GM12801 (cell line): ENCODE results near the gene NMU.

ENCODE experiments used
- TF ChIP-seq, protein P1 (sequence below): IDR thresholded peaks from one replicate; pipeline ENCODE4 v1.5.1; 2011; ENCODE audit warnings: control low read depth; ENCODE audit not compliant: insufficient read length; ENCODE audit errors: extremely low read depth

NMU gene

DNA sequence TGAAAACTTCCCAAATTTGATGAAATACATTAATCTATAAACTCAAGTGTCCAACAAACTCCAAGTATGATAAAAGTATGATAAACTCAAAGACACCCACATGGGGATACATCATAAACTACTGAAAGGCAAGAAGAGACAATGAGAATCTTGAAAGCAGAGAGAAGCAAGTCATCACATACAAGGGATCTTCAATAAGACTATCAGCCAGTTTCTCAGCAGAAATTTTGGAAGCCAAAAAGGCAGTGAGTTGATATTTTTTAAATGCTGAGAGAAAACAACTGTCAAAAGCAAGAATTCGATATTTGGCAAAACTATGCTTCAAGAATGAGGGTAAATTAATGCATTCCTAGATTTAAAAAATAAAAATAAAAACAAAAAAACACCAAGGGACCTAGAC is 60.6 kb downstream of the NMU start:
- TF ChIP-seq, protein P1, sequence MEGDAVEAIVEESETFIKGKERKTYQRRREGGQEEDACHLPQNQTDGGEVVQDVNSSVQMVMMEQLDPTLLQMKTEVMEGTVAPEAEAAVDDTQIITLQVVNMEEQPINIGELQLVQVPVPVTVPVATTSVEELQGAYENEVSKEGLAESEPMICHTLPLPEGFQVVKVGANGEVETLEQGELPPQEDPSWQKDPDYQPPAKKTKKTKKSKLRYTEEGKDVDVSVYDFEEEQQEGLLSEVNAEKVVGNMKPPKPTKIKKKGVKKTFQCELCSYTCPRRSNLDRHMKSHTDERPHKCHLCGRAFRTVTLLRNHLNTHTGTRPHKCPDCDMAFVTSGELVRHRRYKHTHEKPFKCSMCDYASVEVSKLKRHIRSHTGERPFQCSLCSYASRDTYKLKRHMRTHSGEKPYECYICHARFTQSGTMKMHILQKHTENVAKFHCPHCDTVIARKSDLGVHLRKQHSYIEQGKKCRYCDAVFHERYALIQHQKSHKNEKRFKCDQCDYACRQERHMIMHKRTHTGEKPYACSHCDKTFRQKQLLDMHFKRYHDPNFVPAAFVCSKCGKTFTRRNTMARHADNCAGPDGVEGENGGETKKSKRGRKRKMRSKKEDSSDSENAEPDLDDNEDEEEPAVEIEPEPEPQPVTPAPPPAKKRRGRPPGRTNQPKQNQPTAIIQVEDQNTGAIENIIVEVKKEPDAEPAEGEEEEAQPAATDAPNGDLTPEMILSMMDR, result no peak

DNA sequence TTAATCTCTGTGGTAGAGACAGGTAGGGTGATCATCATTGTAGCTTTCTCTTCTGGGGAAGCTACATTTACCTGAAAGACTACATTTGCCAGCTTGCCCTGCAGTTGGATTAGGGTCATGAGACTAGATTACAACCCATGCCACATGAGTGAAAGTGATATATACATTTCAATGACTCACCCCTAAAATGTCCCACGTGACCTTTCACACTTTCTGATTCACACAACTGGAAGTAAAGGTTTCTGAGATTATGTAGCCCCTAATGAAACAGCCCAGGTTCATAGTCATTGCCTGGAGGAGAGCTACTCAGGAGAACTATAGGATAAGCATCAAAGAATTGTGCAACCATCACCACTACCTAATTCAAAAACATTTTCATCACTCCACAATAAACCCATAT is 61.8 kb downstream of the NMU start:
- TF ChIP-seq, protein P1, result no peak

DNA sequence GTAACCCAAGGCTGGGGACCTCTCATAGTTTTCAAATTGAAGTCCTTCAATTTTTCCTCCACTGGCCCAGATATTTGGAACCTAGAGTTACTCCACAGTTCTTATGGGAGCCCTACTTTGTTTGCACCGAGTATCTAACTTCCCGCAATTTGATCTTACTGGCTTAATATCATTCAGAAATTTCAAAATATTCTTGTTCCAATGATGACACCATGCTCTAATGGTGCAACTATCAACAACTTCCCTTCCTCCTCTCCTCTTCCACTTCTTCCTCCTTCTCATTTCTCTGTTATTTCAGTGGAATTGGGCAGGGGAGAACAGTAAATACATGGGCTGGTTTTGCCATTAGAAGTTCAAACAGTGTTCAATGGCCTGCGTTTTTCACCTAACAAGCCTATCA is 64.3 kb downstream of the NMU start:
- TF ChIP-seq, protein P1, result no peak

DNA sequence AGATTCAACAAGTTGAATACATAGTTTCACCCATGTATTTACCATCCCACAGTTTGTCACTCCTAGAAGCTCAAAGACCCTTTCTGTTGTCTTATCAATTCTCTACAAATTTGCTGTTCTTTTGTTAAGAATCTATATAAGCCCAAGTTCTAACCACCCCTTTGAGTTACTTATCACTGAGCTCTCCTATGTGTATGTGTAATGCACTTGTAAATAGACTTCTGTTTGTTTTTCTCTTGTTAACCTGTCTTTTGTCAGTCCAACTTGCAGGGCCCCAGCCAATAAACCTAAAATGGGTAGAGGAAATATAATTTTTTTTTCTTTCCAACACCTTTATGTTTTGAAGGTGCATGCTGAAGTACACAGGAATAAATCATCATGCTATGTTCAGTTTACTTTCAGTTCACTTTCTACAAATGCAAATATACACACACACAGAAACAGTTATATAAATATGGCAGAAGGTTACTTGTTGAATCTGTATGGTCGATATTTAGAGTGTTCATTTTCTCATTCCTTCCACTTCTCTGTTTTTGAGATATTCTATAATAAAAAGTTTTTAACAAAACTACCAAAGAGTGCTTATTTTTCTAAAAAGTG is 67.1 kb downstream of the NMU start:
- TF ChIP-seq, protein P1, result no peak

DNA sequence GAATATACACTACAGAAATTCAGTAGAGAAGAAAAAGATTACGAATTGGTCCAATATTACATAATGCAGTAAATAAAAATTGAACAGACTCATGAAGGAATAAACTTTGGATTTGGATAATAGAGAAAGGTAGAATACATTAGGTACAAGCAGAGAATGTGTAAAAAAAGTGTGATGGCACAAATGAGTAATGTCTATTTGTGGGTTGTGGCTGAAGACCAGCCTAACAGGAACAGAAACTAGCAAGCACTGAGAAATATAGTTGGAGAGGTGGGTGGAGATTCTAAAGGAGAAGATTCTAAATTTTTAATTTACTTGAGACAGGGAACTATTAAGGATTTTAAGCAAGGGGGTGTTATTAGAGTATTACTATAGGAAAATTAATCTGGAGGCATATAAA is 74.2 kb downstream of the NMU start:
- TF ChIP-seq, protein P1, result no peak

DNA sequence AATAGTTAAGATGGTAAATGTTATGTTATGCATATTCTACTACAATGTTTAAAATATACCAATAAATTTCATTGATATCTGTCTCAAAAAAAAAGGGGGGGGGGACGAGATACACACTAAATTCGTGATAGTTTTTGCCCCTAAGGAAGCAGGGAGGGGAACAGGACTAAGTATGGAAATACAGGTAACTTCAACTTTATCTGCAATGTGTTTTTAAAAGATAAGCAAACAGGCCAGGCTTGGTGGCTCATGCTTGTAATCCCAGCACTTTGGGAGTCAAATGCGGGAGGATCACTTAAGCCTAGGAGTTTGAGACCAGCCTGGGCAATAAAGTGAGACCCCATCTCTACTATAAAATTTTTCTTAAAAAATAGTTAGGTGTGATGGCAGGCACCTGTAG is 76.0 kb downstream of the NMU start:
- TF ChIP-seq, protein P1, result no peak

DNA sequence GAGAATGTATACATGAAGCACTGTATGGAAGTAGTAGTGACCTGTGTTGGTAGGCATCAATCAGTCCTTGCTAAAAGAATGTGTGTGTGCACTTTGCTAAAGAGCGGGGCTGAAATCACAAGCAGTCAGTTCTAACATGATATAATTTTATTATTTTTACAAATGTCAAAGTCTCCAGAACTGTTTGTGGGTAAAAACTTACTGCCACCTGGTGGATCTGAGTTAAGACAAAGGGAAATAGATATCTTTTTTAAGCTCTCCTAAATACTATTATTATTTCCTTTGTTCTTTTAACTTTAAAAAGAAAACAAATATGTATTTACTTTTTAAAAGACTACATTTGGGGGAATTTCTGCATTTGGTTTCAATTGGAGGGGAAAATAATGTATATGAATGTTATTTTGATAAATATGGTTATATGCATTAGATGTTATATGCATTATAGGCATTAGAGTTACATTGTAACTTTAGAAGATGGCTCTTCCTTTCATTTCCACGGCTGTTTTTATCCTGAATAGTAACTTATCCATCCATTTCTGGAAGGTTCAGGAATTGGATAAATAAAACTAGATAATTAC is 81.6 kb downstream of the NMU start:
- TF ChIP-seq, protein P1, result no peak
